Left ventricle myocardium inferior (tissue), 1 donor: Measurements from ENCODE around the gene THAP11. TPM values are rescaled to one million over a fixed set of nuclear protein-coding genes. Genes with fewer than 3 reads are reported as not detected.

Source experiments
- DNase-seq: peaks from one replicate; pipeline ENCODE4 v3.0.0-alpha.2; 2020
- H3K27ac ChIP-seq: fragments of 200-600 bp; replicated peaks from 2 replicates; pipeline ENCODE4 v1.8.0; 2021
- H3K27me3 ChIP-seq: fragments of 200-600 bp; 2 replicates; pipeline ENCODE4 v1.8.0; 2021; ENCODE audit warnings: low read depth
- H3K36me3 ChIP-seq: fragments of 200-600 bp; 2 replicates; pipeline ENCODE4 v1.8.0; 2021
- H3K4me1 ChIP-seq: fragments of 200-600 bp; 2 replicates; pipeline ENCODE4 v1.8.0; 2021
- H3K4me3 ChIP-seq: fragments of 200-600 bp; 2 replicates; pipeline ENCODE4 v1.8.0; 2021; ENCODE audit warnings: mild to moderate bottlenecking, moderate library complexity
- H3K9me3 ChIP-seq: fragments of 200-600 bp; replicated peaks from 2 replicates; pipeline ENCODE4 v1.8.0; 2021
- CTCF ChIP-seq: fragments of 200-600 bp; IDR thresholded peaks from 2 replicates; pipeline ENCODE4 v1.8.0; 2021; ENCODE audit warnings: antibody characterized with exemption, mild to moderate bottlenecking, borderline replicate concordance
- intact Hi-C: fragments of 100-400 bp; cut with micrococcal nuclease; formaldehyde crosslinking; loops from one replicate; pipeline ENCODE4 v1.11.0; 2022
- long read RNA-seq: library from polyadenylated mRNA; unstranded; transcript quantifications from one replicate; pipeline ENCODE4 v2.0.0, GENCODE V29; 2021
- total RNA-seq: library from RNA; stranded (reverse); fragmentation: NEBNext Ultra II Directional; extraction: Animal tissue kit (Norgen Biotek cat#: 25700); gene quantifications from one replicate; pipeline ENCODE4 v1.2.1, GENCODE V29; 2021
- donor health status: DM: no; HTN: yes; CAD: no; lungs with severe emphysema.

Gene THAP11
- total RNA-seq, result 31.4 TPM
- long read RNA-seq, transcript THAP11-201 (1 exons, 2,114 nt), result major isoform, 143 of 145 reads
- long read RNA-seq, partial matches to known transcripts, result 0 of 145 reads
- long read RNA-seq, other reads (novel, unspliced or antisense), result 2 of 145 reads

DNA sequence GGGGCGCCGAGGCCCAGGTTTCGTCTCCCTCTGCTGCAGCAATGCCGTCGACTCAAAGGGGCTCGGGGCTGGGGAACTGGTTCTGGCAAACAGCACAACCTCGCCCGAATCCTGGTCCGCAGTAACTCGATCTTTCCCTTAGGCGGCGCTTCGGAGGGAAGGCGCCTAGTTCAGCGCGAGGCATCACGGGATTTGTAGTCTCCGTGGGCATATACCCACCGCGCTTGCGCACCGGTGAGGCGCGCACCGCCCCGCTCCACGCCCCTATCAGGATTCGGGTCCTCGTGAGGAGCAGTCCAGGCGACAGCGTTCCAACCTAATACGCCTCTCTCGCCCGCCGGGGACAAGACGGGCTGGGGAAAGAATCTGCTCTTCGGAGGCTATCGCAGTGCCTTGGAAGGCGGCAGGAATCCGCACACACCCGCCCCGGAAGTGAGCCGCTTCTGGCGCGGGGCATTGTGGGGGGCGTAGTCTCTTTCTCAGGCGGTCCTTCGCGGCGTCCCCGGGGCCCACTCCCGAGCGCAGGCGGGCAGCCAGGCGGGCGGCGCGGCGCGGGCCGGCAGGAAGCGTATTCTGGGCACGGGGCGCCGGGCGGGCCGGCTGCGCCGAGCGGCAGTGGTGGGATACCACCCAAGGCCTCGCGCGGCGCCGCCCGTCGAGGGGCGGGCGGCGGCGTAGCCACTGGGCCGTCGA, at the start of gene THAP11:
Gene THAP11 (plus strand): TSS at position 505 of the 693 bp plus-strand sequence. CDS start 235 bp downstream, outside the sequence.
- Histone ChIP-seq H3K27me3 (no peaks in the 10 kb centered on the region), H3K36me3 (peaks cover 4% of the 10 kb centered on the region), H3K9me3 (no peaks in the 10 kb centered on the region), H3K4me1 (peaks cover 49% of the 10 kb centered on the region), H3K4me3 (peak within 1 kb of the TSS; percentile 82), H3K27ac (peak within 1 kb of the TSS; percentile 99)
- intact Hi-C loops, result no loop called here
- TF ChIP-seq CTCF, result peak; percentile 88
- peak; percentile 92 for DNase-seq

DNA sequence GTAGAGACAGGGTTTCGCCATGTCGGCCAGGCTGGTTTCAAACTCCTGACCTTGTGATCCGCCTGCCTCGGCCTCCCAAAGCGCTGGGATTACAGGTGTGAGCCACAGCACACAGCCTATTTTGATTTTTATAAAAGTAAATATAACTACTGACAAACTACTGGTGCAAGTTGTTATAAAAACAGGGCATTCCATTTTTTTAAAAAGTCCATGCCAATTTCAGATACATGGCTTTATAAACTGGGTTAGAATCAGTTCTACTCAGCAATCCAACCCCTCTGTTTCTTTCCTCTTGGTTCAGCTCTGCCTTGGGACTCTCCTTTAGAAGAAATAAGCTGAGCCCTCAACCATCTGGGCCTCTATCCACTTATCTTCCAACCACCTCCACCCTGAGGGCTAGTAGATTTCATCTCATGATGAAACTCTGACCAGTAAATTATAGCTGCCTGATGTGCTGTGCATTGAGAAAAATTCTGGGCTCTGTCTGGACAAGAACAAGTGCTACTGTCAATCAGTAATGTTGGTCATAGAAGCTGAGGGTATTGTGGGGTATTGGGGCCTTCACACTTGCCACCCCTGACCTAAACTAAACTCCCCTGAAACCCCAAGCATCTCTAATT, 45.9 kb upstream of the THAP11 start:
- H3K27me3 ChIP-seq, result no peaks in the 10 kb centered on the region
- H3K36me3 ChIP-seq, result peaks cover 20% of the 10 kb centered on the region
- no peak overlapping the region for H3K27ac ChIP-seq
- no peaks in the 10 kb centered on the region for H3K9me3 ChIP-seq
- no peak overlapping the region for H3K4me3 ChIP-seq
- TF ChIP-seq CTCF, result no peak
- H3K4me1 ChIP-seq, result peaks cover 19% of the 10 kb centered on the region
- no peak for DNase-seq
- intact Hi-C loops, result no loop called here

- intact Hi-C loops, result loop anchor here (10.0 kb wide), 1 partner anchor 126 kb away; no protein-coding TSS in a partner anchor
- peaks cover 36% of the 10 kb centered on the region for H3K4me1 ChIP-seq
- H3K27ac ChIP-seq, result peak overlapping the region; percentile 27
These were observed 41.7 kb upstream of the THAP11 start for GRCh38 chr16:67800338-67800926.

DNA sequence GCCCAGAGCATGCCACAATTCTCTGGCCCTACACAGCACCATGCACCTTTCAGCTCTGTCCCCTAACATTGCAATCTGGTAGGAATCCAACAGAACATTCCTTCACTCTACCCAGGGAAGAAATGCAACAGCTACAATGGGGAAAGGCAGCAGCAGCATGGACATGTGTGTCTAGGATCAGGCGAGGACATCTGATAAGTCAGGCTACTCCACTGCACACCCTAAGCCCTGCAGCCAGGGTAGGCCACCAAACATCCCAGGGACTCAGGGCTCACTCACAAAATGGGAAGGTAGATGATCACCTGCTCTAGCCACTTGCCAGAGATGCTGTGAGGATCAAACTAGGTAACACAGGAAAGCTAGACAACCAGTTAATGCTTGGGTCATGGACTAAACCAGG, 40.9 kb upstream of the THAP11 start:
- intact Hi-C loops, result loop anchor here (10.0 kb wide), 1 partner anchor 126 kb away; no protein-coding TSS in a partner anchor
- no peak overlapping the region for H3K4me3 ChIP-seq
- DNase-seq, result no peak
- H3K36me3 ChIP-seq, result peaks cover 45% of the 10 kb centered on the region
- no peak overlapping the region for H3K27ac ChIP-seq
- H3K4me1 ChIP-seq, result peaks cover 44% of the 10 kb centered on the region
- no peaks in the 10 kb centered on the region for H3K27me3 ChIP-seq
- no peaks in the 10 kb centered on the region for H3K9me3 ChIP-seq
- no peak for TF ChIP-seq CTCF

More at GRCh38 chr16:67800338-67800926, 41.7 kb upstream of the THAP11 start:
- H3K27me3 ChIP-seq, result no peaks in the 10 kb centered on the region
- no peaks in the 10 kb centered on the region for H3K9me3 ChIP-seq
- TF ChIP-seq CTCF, result no peak
- H3K4me3 ChIP-seq, result no peak overlapping the region
- H3K36me3 ChIP-seq, result peaks cover 45% of the 10 kb centered on the region
- DNase-seq, result peak; percentile 20

DNA sequence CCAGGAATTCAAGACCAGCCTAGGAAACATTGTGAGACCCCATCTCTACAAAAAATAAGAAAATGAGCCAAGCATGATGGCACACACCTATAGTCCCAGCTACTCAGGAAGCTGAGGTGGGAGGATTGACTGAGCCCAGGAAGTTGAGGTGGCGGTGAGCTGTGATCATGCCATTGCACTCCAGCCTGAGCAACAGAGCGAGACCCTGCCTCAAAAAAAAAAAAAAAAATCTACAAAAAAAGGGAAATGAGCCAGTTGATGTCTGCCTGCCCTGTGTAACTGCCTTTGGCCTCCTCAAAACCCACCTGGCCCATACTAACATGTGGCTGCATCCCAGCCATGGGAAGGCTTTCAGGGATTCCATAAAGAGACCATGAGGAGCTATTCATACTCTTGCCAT, 40.2 kb upstream of the THAP11 start:
- Histone ChIP-seq H3K4me1 (peaks cover 47% of the 10 kb centered on the region), H3K27me3 (no peaks in the 10 kb centered on the region), H3K27ac (no peak overlapping the region), H3K4me3 (no peak overlapping the region), H3K36me3 (peaks cover 45% of the 10 kb centered on the region), H3K9me3 (no peaks in the 10 kb centered on the region)
- no peak for DNase-seq
- TF ChIP-seq CTCF, result no peak
- intact Hi-C loops, result loop anchor here (10.0 kb wide), 1 partner anchor 127 kb away; no protein-coding TSS in a partner anchor
